EL (cell line): ENCODE measurements around the gene SYNM.
A peak's percentile ranks its signal among the peaks of the same experiment; 100 is the strongest.

Source experiments
- DNase-seq: peaks from one replicate; pipeline ENCODE4 v3.0.0-alpha.2; 2016

SYNM gene

GRCh38 chr15:99145005-99145404 is 40.1 kb downstream of the SYNM start:
- DNase-seq = no peak

GRCh38 chr15:99145778-99146177 is 40.9 kb downstream of the SYNM start:
- no peak for DNase-seq

GRCh38 chr15:99146661-99147060 is 41.8 kb downstream of the SYNM start:
- no peak for DNase-seq

GRCh38 chr15:99148851-99149276 is 44.0 kb downstream of the SYNM start:
- no peak for DNase-seq

- DNase-seq = no peak
Observed at GRCh38 chr15:99149366-99149765, 44.5 kb downstream of the SYNM start.

GRCh38 chr15:99151156-99151555 is 46.3 kb downstream of the SYNM start:
- DNase-seq = no peak

- no peak for DNase-seq
Observed at GRCh38 chr15:99153026-99153535, 48.2 kb downstream of the SYNM start.

- no peak for DNase-seq
Observed at GRCh38 chr15:99154271-99154670, 49.4 kb downstream of the SYNM start.

- DNase-seq = peak; percentile 50
Observed at GRCh38 chr15:99155961-99156443, 51.1 kb downstream of the SYNM start.

- DNase-seq = no peak
Observed at GRCh38 chr15:99157456-99157855, 52.6 kb downstream of the SYNM start.

GRCh38 chr15:99158626-99159412 is 53.9 kb downstream of the SYNM start:
- DNase-seq = no peak

- no peak for DNase-seq
Observed at GRCh38 chr15:99163271-99164062, 58.6 kb downstream of the SYNM start.

- no peak for DNase-seq
Observed at GRCh38 chr15:99164119-99164518, 59.2 kb downstream of the SYNM start.

GRCh38 chr15:99165020-99165790 is 60.3 kb downstream of the SYNM start:
- no peak for DNase-seq

GRCh38 chr15:99165956-99166689 is 61.2 kb downstream of the SYNM start:
- no peak for DNase-seq

- DNase-seq = no peak
Observed at GRCh38 chr15:99167201-99167600, 62.3 kb downstream of the SYNM start.

- DNase-seq = no peak
Observed at GRCh38 chr15:99167640-99168039, 62.8 kb downstream of the SYNM start.

GRCh38 chr15:99168601-99169580 is 64.0 kb downstream of the SYNM start:
- DNase-seq = no peak

GRCh38 chr15:99169769-99170311 is 65.0 kb downstream of the SYNM start:
- peak; percentile 72 for DNase-seq

GRCh38 chr15:99170476-99171065 is 65.7 kb downstream of the SYNM start:
- no peak for DNase-seq
